Brain pericyte (primary cell): Measurements from ENCODE around the gene PCED1B.
"Not testable (repeated sequence)": the region's sequence is repeated elsewhere in the genome, so short reads cannot be mapped to it uniquely, and the experiment has no call there.

Experiments
- DNase-seq: peaks from one replicate; pipeline ENCODE4 v3.0.0-alpha.2; 2012; ENCODE audit warnings: low read depth, low spot score

PCED1B gene

DNA sequence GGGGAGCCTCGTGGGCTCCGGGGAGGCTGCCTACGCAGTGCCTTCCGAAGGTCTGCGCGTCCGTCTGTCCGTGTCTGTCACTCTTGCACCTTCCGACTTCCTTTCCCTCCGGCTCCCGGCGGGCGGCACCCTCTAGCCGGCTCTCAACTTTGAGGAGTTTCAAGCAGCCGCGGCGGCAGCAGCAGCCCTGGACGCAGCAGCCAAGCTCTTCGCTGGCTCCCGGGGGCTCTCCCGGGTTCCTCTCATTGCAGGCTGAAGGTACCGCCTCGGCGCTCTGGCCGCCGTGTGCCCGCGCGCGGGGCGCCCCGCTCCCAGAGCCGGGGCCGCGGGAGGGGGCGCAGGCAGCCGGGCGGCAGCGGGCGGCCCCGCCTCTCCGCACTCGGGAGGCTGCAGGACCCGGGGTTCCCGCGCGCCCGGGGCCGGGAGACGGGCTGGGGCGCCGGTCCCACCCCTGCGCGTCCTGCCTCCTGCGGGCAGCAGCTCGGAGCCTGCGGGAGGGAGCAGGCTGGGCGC, at the start of gene PCED1B, which contains the start of gene AMIGO2:
Gene PCED1B, plus strand, starts transcription at position 154 of the 513 bp plus-strand sequence. CDS start 155,443 bp downstream, outside the sequence.
Gene AMIGO2, minus strand, starts transcription at position 492 of the 513 bp plus-strand sequence. CDS start 957 bp downstream, outside the sequence.
- DNase-seq: no peak

GRCh38 chr12:47029903-47030302, 49.5 kb upstream of the PCED1B start:
- DNase-seq: no peak

- no peak for DNase-seq
Measured at GRCh38 chr12:47032644-47033043, 46.8 kb upstream of the PCED1B start.

GRCh38 chr12:47033081-47033480, 46.3 kb upstream of the PCED1B start:
- DNase-seq: no peak

DNA sequence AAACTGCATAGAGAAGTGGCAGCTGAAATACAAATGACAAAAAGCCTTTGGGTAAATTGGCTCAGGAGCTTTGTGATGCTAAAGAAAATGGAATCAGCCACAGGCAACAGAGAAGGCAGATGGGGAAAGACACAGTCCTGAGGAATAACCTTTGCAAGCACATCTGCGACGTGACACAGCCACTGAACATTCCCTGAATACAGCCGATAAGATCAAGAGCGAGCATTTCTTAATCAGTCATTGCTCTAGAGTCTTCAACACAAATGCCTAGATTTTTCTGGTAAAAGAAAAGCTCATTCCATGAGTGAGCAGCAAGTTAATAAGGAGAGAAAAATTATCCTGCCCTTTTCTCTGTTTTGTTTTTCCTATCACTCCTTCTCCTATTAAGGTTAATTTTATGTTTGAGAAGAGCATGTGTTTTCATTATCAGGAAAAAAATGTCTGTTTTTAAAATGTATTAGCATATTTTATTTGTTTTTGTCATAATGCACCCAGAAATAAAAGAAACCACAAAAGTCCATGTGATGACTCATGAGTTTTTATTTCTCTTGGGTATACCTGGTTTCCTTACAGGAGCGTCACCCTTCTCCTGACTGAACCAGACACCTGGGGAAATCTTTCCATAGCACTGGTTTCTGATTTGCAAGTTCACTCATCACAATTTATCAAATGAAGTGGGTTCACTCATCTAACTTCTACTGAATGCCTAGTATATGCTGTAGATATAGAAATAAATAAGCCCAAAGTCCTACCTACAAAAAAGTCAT, 45.4 kb upstream of the PCED1B start:
- no peak for DNase-seq

DNA sequence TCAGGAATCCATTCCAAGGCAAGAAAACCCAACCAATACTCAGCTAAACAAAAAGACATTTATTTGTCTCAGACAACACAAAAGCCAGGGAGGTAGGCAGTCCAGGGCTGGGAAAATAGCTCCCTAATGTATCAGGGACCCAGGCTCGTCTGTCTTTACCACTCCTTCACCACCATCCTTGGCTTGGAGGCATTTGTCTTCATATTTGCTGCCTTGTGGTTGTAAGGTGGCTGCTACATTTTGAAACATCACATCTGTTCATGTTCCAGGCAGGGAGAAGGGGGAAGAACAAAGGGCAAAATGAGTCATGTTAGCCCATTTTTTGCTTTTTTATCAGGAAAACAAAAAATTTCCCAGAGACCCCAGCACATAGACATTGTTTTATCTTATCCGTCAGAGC, 44.8 kb upstream of the PCED1B start:
- DNase-seq: no peak

DNA sequence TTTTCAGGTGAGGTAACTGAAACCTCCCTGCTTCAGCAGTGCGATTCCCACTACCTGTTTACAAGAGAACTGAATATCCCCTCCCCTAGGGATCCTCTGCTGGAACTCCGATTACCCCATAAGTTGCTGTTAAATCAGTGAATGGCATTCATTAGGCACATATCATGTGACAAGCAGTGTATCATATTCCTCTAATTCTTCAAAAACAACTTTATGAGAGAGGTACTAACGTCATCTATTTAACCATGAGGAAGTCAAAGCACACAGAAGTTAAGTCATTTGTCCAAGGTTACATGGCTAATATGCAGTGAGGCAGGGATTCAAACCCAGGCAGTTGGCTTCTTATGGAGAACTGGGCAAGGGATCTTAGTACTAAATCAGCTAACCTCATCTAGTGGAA, 43.9 kb upstream of the PCED1B start:
- no peak for DNase-seq

DNA sequence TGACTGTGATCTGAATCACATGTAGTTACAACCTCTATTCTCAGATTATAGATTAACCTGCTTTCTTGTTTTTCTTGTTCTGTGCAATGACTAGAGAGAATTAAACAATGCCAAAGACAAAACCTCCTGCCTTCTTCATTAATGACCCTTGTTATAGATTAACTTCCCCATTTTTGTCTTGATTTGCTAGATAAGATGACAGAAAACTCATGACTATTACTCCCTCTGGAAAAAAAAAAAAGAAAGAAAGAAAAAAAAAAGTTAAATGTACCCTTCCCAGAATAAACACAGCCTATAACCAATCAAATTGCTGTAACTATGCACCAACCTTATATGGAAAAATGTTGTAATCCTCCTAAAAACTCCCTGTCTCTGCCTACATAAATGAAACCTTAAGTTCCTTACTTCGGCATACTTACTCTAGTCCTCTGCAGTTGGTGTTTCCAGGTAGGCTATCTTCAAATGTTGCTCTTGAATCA, 41.1 kb upstream of the PCED1B start:
- no peak for DNase-seq

GRCh38 chr12:47039079-47039478, 40.3 kb upstream of the PCED1B start:
- no peak for DNase-seq

DNA sequence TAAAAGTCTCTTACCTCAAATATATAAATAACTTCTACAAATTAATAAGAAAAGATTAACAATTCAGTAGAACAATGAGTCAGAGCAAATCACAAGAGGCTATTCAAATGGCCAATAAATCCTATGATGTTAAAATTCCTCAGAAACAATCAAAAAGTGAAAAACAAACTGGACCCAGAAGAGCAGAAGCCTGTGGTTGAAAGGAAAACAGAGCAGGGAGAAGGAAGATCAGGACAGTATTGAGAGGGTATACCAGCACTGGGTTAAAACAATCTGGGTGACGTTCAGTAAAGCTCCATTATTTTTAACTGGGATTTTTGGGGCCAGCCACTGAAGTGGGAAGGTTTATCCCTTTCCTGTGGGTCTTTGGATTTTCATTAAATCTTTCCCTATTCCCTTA, 39.7 kb upstream of the PCED1B start:
- no peak for DNase-seq

DNA sequence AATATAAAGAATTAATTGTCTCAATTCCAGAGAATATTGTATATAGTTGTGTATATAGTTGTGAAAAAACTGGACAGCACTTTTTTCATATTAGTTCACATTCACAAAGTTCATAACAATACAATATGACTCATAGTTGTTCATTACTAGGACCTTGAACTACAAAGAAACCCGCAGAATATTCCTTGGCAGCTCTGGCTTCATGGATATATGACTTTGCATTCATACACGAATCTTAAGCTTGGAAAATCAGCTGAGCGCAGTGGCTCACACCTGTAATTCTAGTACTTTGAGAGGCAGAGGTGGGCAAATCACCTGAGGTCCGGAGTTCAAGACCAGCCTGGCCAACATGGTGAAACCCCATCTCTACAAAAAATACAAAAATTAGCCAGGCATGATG, 38.1 kb upstream of the PCED1B start:
- no peak for DNase-seq

DNA sequence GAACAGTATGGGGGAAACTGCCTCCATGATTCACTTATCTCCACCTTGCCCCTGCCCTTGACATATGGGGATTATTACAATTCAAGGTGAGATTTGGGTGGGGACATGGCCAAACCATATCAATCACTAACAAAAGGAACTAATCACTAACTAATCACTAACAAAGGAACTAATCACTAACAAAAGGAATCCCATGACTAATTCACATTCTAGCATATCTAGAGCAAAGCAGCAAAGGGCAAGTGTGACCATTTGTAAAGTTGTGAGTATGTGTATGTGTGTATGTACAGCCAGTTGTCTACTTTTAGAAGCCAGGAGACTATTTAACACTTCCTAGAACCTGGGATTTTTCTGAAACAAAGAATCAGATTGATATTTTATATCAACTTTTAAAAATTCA, 30.9 kb upstream of the PCED1B start:
- no peak for DNase-seq

DNA sequence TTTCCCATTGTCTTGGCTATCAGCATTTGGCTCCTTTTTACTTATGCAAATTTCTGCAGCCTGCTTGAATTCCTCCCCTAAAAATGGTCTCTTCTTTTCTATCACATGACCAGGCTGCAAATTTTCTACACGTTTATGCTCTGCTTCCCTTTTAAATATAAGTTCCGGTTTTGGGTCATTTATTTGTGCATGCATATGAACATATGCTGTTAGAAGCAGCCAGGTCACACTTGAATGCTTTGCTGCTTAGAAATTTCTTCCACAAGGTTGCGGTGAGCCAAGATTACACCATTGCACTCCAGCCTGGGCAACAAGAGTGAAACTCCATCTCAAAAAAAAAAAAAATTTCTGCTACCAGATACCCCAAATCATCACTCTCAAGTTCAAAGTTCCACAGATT, 28.1 kb upstream of the PCED1B start:
- DNase-seq: not testable (repeated sequence)

DNA sequence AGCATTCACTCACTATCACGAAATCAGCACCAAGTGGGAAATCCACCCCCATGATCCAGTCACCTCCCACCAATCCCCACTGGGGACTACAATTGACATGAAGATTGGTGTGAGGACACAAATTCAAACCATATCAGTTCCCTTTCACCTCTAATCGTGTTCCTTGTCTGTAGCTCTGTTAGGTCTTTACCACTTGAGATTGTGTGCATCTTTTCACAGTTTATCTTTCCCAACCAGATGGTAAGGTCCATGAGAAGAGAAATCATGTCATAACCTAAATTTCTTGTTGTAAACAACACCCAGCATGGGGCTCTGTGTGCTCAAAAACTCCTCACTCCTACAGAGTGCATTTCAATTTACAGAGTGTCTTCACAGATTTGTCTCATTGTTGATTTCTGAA, 27.1 kb upstream of the PCED1B start:
- DNase-seq: no peak

- DNase-seq: no peak
Measured at GRCh38 chr12:47053961-47054360, 25.5 kb upstream of the PCED1B start.

DNA sequence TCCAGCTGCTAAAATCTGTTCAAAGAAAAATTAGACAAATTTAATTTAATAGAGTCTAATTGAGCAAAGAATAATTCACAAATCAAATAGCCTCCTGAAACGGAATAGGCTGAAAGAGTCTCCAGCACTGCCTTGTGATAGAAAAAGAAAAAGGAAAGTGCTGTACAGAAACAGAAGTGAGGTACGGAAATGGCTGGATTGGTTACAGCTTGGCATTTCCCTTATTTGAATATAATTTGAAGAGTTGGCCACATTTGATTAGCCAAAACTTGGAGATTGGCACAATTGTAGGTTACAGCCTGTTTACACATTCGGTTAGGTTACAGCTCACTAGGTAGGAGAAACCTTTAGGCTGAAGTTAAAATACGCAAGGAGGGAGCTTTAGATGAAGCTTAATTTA, 24.8 kb upstream of the PCED1B start:
- DNase-seq: no peak

DNA sequence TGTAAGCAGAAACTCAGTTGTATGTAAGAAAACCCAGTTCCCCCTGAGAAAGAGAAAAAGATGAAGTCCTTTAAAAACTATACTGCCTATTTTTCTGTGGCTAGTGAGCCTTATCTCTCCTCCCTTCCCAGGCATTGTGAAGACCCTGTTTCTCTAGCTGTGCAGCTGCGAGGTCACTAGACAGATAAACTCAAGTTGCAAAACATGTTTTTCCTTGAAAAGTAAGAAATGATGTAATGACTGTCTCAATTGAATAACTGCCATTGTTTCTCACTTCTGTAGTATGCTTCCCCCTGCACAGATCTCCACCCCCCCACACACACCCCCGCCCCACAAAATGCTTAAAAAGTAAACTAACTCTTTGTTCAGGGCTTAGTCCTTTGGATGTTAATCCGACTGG, 23.6 kb upstream of the PCED1B start:
- not testable (repeated sequence) for DNase-seq

- not testable (repeated sequence) for DNase-seq
Measured at GRCh38 chr12:47056944-47057343, 22.5 kb upstream of the PCED1B start.

GRCh38 chr12:47058640-47059039, 20.8 kb upstream of the PCED1B start:
- DNase-seq: not testable (repeated sequence)

DNA sequence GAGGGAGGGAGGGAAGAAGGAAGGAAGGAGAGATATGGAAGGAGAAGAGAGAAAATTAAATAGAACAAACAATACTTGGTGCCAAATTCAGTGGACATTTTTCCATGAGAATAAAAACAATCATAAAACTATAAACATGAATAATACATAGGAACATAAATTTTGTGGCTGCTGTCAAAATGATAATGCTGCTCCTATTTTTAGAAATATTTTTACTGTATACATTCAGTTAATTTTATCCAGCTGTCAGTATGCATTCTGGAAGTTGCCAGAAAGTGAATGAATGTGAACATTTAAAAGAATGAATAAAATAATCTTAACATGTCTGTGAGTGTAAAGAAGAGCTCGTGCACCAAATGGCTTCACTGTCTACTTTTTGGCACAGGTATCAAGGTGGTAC, 13.9 kb upstream of the PCED1B start:
- DNase-seq: no peak

GRCh38 chr12:47066278-47067025, 13.0 kb upstream of the PCED1B start:
- no peak for DNase-seq

DNA sequence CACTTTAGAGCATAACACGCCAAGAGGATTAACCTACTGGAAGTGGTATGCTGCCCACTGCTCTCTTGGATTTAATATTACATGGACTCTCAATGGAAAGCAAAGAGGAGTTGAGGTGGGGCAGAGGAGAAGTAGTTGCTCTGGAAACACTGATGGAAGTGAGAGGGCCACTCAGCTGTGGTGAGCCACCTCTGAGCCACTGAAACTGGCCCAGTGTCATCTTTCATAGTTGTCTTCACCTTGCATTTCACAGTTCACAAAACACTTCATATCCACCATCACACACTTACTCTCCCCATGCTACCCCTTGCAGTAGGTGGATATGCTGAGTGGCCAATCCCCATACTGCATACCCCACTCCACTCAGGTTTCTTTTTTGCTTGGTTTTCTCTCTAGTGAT, 12.2 kb upstream of the PCED1B start:
- DNase-seq: no peak
